MCF 10A (cell line): ENCODE data around the gene FAIM2. TPM values are rescaled to one million over a fixed set of nuclear protein-coding genes. Genes with fewer than 3 reads are reported as not detected.

ENCODE experiments used
- BruUV-seq: library from RNA; stranded (reverse); fragments of 400-500 nt; replicated peaks from 2 replicates; lab custom pipeline; 2021; lab: Mats Ljungman, UMichigan
- CTCF ChIA-PET: fragments of 300-600 bp; sonication (Branson Sonifier 250); formaldehyde crosslinking; extraction: SDS; loops from one replicate; lab custom pipeline; 2021; ENCODE audit warnings: antibody characterized with exemption, inconsistent platforms; lab: Yijun Ruan, JAX
- POLR2A ChIA-PET: fragments of 300-600, 350-650 bp; sonication (Branson Sonifier 250); formaldehyde crosslinking; extraction: SDS; loops from one replicate; lab custom pipeline; 2020; ENCODE audit warnings: antibody characterized with exemption, inconsistent platforms; lab: Yijun Ruan, JAX
- DNase-seq: peaks from one replicate; pipeline ENCODE4 v3.0.0-alpha.2; 2018; ENCODE audit not compliant: unreplicated experiment
- H3K27ac Mint-ChIP-seq: one replicate; pipeline ENCODE4 v1.8.0; 2022; ENCODE audit warnings: mild to moderate bottlenecking, low read depth, mixed read lengths; ENCODE audit not compliant: unreplicated experiment
- H3K27me3 Mint-ChIP-seq: one replicate; pipeline ENCODE4 v1.8.0; 2022; ENCODE audit warnings: mixed read lengths; ENCODE audit not compliant: insufficient read depth, unreplicated experiment
- H3K36me3 Mint-ChIP-seq: one replicate; pipeline ENCODE4 v1.8.0; 2022; ENCODE audit warnings: mild to moderate bottlenecking, moderate library complexity, mixed read lengths; ENCODE audit not compliant: insufficient read depth, unreplicated experiment
- H3K4me1 Mint-ChIP-seq: one replicate; pipeline ENCODE4 v1.8.0; 2022; ENCODE audit warnings: mixed read lengths; ENCODE audit not compliant: insufficient read depth, unreplicated experiment
- H3K4me3 Mint-ChIP-seq: one replicate; pipeline ENCODE4 v1.8.0; 2022; ENCODE audit warnings: mild to moderate bottlenecking, moderate library complexity, mixed read lengths; ENCODE audit not compliant: unreplicated experiment
- H3K9me3 Mint-ChIP-seq: one replicate; pipeline ENCODE4 v1.8.0; 2022; ENCODE audit warnings: mixed read lengths; ENCODE audit not compliant: unreplicated experiment
- CTCF ChIP-seq: fragments of 200-600 bp; IDR thresholded peaks from one replicate; pipeline ENCODE4 v1.8.0; 2022; ENCODE audit warnings: antibody characterized with exemption, mild to moderate bottlenecking; ENCODE audit not compliant: unreplicated experiment
- intact Hi-C: fragments of 100-400 bp; cut with micrococcal nuclease; formaldehyde crosslinking; loops from 2 replicates; pipeline ENCODE4 v1.14.1; 2022
- total RNA-seq: library from RNA; stranded (reverse); gene quantifications from 2 replicates; pipeline ENCODE4 v1.2.3, GENCODE V29; 2022

The FAIM2 gene
- total RNA-seq, 1 experiment from 2014 or later = not detected

GRCh38 chr12:49889361-49890095 lies 14.2 kb downstream of the FAIM2 start:
- BruUV-seq = no TSS peak
- H3K27me3 Mint-ChIP-seq = peaks cover 47% of the 10 kb centered on the region
- H3K4me1 Mint-ChIP-seq = peaks cover 4% of the 10 kb centered on the region
- H3K27ac Mint-ChIP-seq = no peak overlapping the region
- no peak for TF ChIP-seq CTCF
- H3K36me3 Mint-ChIP-seq = no peaks in the 10 kb centered on the region
- no peak overlapping the region for H3K4me3 Mint-ChIP-seq
- POLR2A ChIA-PET = interaction anchor here (0.6 kb wide), 1 partner anchor 16 kb away, joined by 3 read pairs; no protein-coding TSS in a partner anchor
- no peaks in the 10 kb centered on the region for H3K9me3 Mint-ChIP-seq
- DNase-seq = no peak
- CTCF ChIA-PET = interaction anchor here (1.1 to 1.5 kb wide), 2 partner anchors 22 to 56 kb away, joined by 3 to 5 read pairs; no protein-coding TSS in a partner anchor
- intact Hi-C loops = no loop called here

DNA sequence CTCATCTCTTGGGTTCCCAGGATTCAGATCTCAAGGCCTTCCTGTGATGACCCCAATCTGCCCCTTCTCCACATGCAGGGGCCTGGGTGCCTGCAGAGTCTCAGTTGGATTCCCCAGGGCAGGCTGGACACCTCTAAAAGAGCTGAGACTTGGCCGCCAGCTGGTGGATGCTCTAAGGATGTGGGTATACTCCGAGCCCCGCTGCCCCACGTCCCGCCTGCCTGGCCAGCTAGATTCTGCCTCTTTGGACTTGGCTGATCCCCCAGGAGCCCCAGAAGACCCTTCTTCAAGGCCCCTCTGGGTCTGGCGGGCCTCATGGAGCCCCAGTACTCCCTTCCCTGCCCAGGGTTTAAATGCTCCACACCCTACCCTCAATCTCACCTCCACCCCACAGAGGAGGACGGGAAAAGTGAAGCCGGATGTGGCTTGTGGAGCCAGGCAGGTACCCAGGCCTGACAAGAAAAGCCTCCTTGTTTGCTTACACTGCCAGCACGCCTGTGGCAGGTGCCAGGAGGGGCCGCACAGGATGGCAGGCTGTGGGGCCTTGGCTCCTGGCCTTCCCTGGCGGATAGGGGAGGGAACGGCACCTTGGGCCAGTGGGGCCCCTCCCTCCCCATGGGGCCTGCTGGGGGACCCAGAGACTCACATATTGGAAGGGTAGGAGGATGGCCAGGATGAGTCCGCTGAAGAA lies 15.1 kb downstream of the FAIM2 start:
- H3K4me1 Mint-ChIP-seq = peaks cover 4% of the 10 kb centered on the region
- intact Hi-C loops = no loop called here
- no peaks in the 10 kb centered on the region for H3K9me3 Mint-ChIP-seq
- BruUV-seq = no TSS peak
- no peak overlapping the region for H3K4me3 Mint-ChIP-seq
- H3K27ac Mint-ChIP-seq = no peak overlapping the region
- H3K27me3 Mint-ChIP-seq = peaks cover 57% of the 10 kb centered on the region
- no peak for DNase-seq
- CTCF ChIA-PET = interaction anchor here (1.5 kb wide), 1 partner anchor 21 kb away, joined by 5 read pairs; no protein-coding TSS in a partner anchor
- no peak for TF ChIP-seq CTCF
- POLR2A ChIA-PET = interaction anchor here (0.6 kb wide), 1 partner anchor 17 kb away, joined by 3 read pairs; no protein-coding TSS in a partner anchor
- no peaks in the 10 kb centered on the region for H3K36me3 Mint-ChIP-seq

- DNase-seq = no peak
- ChIA-PET POLR2A (no interaction called here), CTCF (interaction anchor here (1.5 kb wide), 1 partner anchor 21 kb away, joined by 5 read pairs; no protein-coding TSS in a partner anchor)
- H3K9me3 Mint-ChIP-seq = no peaks in the 10 kb centered on the region
- peaks cover 6% of the 10 kb centered on the region for H3K4me1 Mint-ChIP-seq
- H3K36me3 Mint-ChIP-seq = no peaks in the 10 kb centered on the region
- peaks cover 58% of the 10 kb centered on the region for H3K27me3 Mint-ChIP-seq
- intact Hi-C loops = no loop called here
- no peak overlapping the region for H3K4me3 Mint-ChIP-seq
- no peak for TF ChIP-seq CTCF
- no peak overlapping the region for H3K27ac Mint-ChIP-seq
- BruUV-seq = no TSS peak
Measured at GRCh38 chr12:49887536-49888401, 15.9 kb downstream of the FAIM2 start.
